ENCODE data around the gene ZNF415. TPM values are rescaled to one million over a fixed set of nuclear protein-coding genes. Genes with fewer than 3 reads are reported as not detected.

Gene ZNF415
- total RNA-seq, 1 experiment from 2014 or later: not detected

DNA sequence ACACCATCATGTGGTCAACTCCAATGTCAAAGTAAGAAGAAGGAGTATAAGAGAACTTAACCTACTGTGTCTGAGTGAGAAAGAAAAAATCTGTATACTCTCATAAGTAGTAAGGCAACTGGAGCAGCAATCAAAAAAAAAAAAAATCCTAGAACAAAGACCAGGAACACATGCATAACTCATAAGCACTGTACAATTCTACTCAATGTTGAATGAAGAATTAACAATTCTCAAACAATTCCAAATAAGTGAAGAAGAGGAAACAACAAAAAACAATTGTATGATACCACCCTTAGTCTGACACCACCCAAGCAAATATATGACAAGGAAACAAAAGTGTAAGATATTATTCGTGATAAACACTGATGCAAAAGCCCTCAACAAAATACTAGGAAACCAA, 54.0 kb downstream of the ZNF415 start:
- ChIA-PET POLR2A (no interaction called here), CTCF (no interaction called here)
- Mint-ChIP-seq H3K9me3 (ENCODE audit: unreplicated experiment) (peaks cover 37% of the 10 kb centered on the region), H3K4me1 (ENCODE audit: insufficient read depth, unreplicated experiment) (no peaks in the 10 kb centered on the region), H3K27ac (ENCODE audit: low read depth, unreplicated experiment) (no peak overlapping the region), H3K27me3 (ENCODE audit: insufficient read depth, unreplicated experiment) (no peaks in the 10 kb centered on the region), H3K4me3 (ENCODE audit: unreplicated experiment) (no peak overlapping the region), H3K36me3 (ENCODE audit: insufficient read depth, unreplicated experiment) (peaks cover 49% of the 10 kb centered on the region)
- intact Hi-C loops (cut with micrococcal nuclease): no loop called here
- TF ChIP-seq, protein P1, sequence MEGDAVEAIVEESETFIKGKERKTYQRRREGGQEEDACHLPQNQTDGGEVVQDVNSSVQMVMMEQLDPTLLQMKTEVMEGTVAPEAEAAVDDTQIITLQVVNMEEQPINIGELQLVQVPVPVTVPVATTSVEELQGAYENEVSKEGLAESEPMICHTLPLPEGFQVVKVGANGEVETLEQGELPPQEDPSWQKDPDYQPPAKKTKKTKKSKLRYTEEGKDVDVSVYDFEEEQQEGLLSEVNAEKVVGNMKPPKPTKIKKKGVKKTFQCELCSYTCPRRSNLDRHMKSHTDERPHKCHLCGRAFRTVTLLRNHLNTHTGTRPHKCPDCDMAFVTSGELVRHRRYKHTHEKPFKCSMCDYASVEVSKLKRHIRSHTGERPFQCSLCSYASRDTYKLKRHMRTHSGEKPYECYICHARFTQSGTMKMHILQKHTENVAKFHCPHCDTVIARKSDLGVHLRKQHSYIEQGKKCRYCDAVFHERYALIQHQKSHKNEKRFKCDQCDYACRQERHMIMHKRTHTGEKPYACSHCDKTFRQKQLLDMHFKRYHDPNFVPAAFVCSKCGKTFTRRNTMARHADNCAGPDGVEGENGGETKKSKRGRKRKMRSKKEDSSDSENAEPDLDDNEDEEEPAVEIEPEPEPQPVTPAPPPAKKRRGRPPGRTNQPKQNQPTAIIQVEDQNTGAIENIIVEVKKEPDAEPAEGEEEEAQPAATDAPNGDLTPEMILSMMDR (IDR thresholded peaks at IDR 0.05; ENCODE audit: unreplicated experiment): no peak
- BruUV-seq (replicated peaks): no TSS peak
- no peak for DNase-seq (ENCODE audit: unreplicated experiment)

DNA sequence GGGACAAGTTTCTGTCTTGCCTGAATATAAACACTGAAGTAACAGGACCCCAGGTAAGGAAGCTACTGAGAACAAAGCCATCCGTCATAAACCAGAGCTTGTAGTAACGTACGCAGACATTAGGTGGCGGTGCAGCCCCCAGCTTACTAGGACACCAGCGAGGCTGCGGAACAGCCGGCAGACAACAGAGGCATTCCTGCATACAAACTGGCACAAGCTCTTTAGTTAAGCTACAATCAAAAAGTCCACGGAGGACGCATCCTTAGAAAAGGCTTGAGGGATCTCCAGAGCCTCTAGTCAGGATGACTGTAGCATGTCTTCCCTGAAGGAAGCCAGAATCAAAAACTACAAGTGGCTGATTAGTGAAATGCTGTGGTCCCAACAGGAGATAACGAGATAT, 55.7 kb downstream of the ZNF415 start:
- Mint-ChIP-seq H3K27me3 (ENCODE audit: insufficient read depth, unreplicated experiment) (no peaks in the 10 kb centered on the region), H3K4me1 (ENCODE audit: insufficient read depth, unreplicated experiment) (no peaks in the 10 kb centered on the region), H3K9me3 (ENCODE audit: unreplicated experiment) (peaks cover 40% of the 10 kb centered on the region), H3K36me3 (ENCODE audit: insufficient read depth, unreplicated experiment) (peaks cover 59% of the 10 kb centered on the region), H3K27ac (ENCODE audit: low read depth, unreplicated experiment) (no peak overlapping the region), H3K4me3 (ENCODE audit: unreplicated experiment) (no peak overlapping the region)
- no peak for DNase-seq (ENCODE audit: unreplicated experiment)
- TF ChIP-seq, protein P1 (IDR thresholded peaks at IDR 0.05; ENCODE audit: unreplicated experiment): no peak
- ChIA-PET POLR2A (no interaction called here), CTCF (interaction anchor here (0.6 to 1.1 kb wide), 2 partner anchors 10 to 59 kb away, joined by 3 to 4 read pairs; no protein-coding TSS in a partner anchor)
- BruUV-seq (replicated peaks): no TSS peak
- intact Hi-C loops (cut with micrococcal nuclease): no loop called here

DNA sequence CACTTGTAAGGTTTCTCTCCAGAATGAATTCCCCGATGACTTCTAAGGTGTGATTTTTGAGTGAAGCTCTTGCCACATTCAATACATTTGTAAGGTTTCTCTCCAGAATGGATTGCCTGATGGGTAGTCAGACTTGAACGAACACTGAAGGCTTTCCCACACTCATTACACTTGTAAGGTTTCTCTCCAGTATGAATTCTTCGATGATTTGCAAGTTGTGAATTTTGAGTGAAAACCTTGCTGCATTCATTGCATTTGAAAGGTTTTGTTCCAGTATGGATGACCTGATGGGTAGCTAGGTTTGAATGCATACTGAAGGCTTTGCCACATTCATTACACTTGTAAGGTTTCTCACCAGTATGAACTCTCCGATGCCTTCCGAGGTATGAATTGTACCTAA, 63.9 kb downstream of the ZNF415 start:
- no TSS peak for BruUV-seq (replicated peaks)
- H3K36me3 Mint-ChIP-seq (ENCODE audit: insufficient read depth, unreplicated experiment): peaks cover 69% of the 10 kb centered on the region

DNA sequence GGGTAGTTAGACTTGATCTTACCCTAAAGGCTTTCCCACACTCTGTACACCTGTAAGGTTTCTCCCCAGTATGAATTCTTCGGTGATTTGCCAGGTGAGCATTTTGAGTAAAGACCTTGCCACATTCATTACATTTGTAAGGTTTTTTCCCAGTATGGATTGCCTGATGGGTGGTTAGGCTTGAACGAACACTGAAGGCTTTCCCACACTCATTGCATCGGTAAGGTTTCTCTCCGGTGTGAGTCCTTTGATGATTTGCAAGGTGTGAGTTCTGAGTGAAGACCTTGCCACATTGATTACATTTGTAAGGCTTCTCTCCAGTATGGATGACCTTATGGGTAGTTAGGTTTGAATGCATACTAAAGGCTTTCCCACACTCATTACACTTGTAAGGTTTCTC, 64.5 kb downstream of the ZNF415 start:
- Mint-ChIP-seq H3K4me1 (ENCODE audit: insufficient read depth, unreplicated experiment) (no peaks in the 10 kb centered on the region), H3K27me3 (ENCODE audit: insufficient read depth, unreplicated experiment) (no peaks in the 10 kb centered on the region), H3K4me3 (ENCODE audit: unreplicated experiment) (no peak overlapping the region), H3K9me3 (ENCODE audit: unreplicated experiment) (peaks cover 40% of the 10 kb centered on the region), H3K36me3 (ENCODE audit: insufficient read depth, unreplicated experiment) (peaks cover 62% of the 10 kb centered on the region), H3K27ac (ENCODE audit: low read depth, unreplicated experiment) (no peak overlapping the region)
- TSS peak; percentile 4 for BruUV-seq (replicated peaks)
- intact Hi-C loops (cut with micrococcal nuclease): no loop called here
- ChIA-PET CTCF (no interaction called here), POLR2A (no interaction called here)
- no peak for DNase-seq (ENCODE audit: unreplicated experiment)
- TF ChIP-seq, protein P1 (IDR thresholded peaks at IDR 0.05; ENCODE audit: unreplicated experiment): no peak

More for the DNA sequence above, 63.9 kb downstream of the ZNF415 start:
- Mint-ChIP-seq H3K9me3 (ENCODE audit: unreplicated experiment) (peaks cover 44% of the 10 kb centered on the region), H3K27ac (ENCODE audit: low read depth, unreplicated experiment) (no peak overlapping the region), H3K27me3 (ENCODE audit: insufficient read depth, unreplicated experiment) (no peaks in the 10 kb centered on the region), H3K4me1 (ENCODE audit: insufficient read depth, unreplicated experiment) (no peaks in the 10 kb centered on the region), H3K4me3 (ENCODE audit: unreplicated experiment) (no peak overlapping the region)
- no peak for DNase-seq (ENCODE audit: unreplicated experiment)
- CTCF ChIA-PET: no interaction called here
- intact Hi-C loops (cut with micrococcal nuclease): no loop called here
- POLR2A ChIA-PET: no interaction called here
- TF ChIP-seq, protein P1 (IDR thresholded peaks at IDR 0.05; ENCODE audit: unreplicated experiment): no peak
